GM19372 (cell line): ENCODE results near the gene L3MBTL2.
"Not testable (repeated sequence)": the region's sequence is repeated elsewhere in the genome, so short reads cannot be mapped to it uniquely, and the experiment has no call there.

ENCODE experiments used
- ATAC-seq: cut with Tn5 transposase; IDR thresholded peaks from one replicate; pipeline ENCODE4 v1.9.1; 2021; ENCODE audit warnings: mild to moderate bottlenecking, low read depth, moderate library complexity; ENCODE audit not compliant: unreplicated experiment

L3MBTL2 gene

GRCh38 chr22:41204992-41205900 lies at the start of gene L3MBTL2:
Gene L3MBTL2 (plus strand): TSS chr22:41205312. CDS start chr22:41205363, 51 bp downstream.
- ATAC-seq = peak; percentile 98

- no peak for ATAC-seq
Observed at GRCh38 chr22:41157083-41157482, 48.0 kb upstream of the L3MBTL2 start.

DNA sequence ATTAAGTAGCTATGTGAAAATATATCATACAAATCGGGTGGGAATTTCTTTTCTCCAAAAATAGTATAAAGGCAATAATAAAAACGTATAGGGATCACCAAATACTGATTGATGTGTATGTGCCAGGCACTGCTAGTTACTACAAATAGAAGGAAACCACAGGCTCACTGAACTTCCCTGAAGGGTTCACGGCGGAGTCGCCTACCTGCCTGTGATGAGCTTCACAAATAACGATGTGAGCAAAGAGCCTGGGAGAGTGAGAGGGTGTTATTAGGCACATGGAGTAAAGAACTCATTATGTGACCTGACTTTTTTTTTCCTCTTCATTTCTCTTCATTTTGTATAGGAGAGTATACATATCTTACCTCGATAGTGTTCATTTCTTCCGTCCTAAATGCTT lies 36.0 kb upstream of the L3MBTL2 start:
- no peak for ATAC-seq

DNA sequence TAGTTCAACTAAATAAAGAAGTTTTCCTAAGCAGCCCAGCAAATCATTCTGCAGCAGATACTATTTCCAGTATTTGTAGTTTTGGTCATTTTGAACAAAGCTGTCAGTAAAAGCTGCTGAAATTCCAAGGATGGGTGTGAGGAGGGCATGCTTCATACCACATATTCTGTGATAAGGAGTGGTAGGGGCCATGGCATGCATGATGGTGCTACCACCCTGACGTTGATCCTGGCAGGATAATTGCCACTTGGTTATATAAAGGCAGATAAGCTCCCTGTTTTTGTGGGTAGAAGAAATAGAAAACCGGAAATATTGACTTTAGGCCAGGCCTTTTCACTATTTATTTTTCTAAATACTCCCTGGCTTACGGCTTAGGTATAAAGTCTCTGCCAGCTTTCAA lies 33.1 kb upstream of the L3MBTL2 start:
- no peak for ATAC-seq

DNA sequence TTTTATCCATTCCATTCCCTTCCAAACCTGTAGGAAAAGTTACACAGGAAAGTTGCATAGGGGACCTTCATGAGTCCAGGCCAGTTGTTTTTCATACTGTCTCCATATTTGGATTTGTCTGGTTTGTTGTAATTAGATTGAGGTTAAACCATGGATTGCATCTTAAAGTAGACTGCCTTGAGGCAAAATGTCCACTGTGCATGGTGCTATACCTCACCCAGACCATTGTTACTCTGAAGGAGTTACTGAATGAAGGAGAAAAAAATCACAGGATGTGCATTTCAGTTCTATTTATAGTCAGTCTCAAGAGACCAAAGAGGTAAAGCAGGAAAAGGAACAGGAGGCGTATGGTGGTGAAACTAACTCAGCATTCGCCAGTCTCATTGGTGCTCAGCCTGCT lies 29.6 kb upstream of the L3MBTL2 start:
- no peak for ATAC-seq

DNA sequence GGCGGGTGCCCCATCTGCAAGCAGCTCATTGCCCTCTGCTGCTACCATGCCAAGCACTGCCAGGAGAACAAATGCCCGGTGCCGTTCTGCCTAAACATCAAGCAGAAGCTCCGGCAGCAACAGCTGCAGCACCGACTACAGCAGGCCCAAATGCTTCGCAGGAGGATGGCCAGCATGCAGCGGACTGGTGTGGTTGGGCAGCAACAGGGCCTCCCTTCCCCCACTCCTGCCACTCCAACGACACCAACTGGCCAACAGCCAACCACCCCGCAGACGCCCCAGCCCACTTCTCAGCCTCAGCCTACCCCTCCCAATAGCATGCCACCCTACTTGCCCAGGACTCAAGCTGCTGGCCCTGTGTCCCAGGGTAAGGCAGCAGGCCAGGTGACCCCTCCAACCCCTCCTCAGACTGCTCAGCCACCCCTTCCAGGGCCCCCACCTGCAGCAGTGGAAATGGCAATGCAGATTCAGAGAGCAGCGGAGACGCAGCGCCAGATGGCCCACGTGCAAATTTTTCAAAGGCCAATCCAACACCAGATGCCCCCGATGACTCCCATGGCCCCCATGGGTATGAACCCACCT lies 28.0 kb upstream of the L3MBTL2 start:
- ATAC-seq = no peak

DNA sequence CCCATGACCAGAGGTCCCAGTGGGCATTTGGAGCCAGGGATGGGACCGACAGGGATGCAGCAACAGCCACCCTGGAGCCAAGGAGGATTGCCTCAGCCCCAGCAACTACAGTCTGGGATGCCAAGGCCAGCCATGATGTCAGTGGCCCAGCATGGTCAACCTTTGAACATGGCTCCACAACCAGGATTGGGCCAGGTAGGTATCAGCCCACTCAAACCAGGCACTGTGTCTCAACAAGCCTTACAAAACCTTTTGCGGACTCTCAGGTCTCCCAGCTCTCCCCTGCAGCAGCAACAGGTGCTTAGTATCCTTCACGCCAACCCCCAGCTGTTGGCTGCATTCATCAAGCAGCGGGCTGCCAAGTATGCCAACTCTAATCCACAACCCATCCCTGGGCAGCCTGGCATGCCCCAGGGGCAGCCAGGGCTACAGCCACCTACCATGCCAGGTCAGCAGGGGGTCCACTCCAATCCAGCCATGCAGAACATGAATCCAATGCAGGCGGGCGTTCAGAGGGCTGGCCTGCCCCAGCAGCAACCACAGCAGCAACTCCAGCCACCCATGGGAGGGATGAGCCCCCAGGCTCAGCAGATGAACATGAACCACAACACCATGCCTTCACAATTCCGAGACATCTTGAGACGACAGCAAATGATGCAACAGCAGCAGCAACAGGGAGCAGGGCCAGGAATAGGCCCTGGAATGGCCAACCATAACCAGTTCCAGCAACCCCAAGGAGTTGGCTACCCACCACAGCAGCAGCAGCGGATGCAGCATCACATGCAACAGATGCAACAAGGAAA lies 27.3 kb upstream of the L3MBTL2 start:
- no peak for ATAC-seq

DNA sequence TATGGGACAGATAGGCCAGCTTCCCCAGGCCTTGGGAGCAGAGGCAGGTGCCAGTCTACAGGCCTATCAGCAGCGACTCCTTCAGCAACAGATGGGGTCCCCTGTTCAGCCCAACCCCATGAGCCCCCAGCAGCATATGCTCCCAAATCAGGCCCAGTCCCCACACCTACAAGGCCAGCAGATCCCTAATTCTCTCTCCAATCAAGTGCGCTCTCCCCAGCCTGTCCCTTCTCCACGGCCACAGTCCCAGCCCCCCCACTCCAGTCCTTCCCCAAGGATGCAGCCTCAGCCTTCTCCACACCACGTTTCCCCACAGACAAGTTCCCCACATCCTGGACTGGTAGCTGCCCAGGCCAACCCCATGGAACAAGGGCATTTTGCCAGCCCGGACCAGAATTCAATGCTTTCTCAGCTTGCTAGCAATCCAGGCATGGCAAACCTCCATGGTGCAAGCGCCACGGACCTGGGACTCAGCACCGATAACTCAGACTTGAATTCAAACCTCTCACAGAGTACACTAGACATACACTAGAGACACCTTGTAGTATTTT lies 26.6 kb upstream of the L3MBTL2 start:
- ATAC-seq = no peak

DNA sequence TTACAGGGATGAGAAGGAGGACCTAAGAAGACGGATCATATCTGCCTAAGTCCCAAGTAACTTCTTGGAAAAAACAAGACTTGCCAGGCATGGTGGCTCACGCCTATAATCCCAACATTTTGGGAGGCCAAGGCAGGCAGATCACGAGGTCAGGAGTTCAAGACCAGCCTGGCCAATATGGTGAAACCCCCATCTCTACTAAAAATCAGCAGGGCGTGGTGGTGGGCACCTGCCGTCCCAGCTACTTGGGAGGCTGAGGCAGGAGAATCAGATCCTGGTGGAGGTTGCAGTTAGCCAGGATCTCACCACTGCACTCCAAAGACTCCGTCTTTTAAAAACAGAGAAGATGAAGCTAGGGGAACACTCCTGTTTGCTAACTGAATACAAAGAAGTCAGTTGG lies 24.8 kb upstream of the L3MBTL2 start:
- ATAC-seq = not testable (repeated sequence)

GRCh38 chr22:41180926-41181325 lies 24.2 kb upstream of the L3MBTL2 start:
- no peak for ATAC-seq

- ATAC-seq = no peak
Observed at GRCh38 chr22:41181349-41182241, 23.5 kb upstream of the L3MBTL2 start.

GRCh38 chr22:41184679-41185078 lies 20.4 kb upstream of the L3MBTL2 start:
- ATAC-seq = no peak

DNA sequence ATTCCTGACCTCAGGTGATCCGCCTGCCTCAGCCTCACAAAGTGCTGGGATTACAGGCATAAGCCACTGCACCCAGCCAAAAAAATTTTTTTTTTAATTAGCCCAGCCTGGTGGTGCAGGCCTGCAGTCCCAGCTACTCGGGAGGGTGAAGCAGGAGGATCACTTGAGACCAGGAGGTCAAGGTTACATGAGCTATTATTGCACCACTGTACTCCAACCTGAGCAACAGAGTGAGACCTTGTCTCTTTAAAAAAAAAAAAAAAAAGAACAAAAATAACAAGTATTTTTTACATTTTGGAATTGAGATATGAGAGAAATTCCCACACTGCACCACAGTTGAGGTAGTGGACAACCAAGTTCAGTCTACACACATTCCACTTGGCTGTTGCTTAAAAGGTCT lies 13.6 kb upstream of the L3MBTL2 start:
- no peak for ATAC-seq

GRCh38 chr22:41193829-41194228 lies 11.3 kb upstream of the L3MBTL2 start:
- ATAC-seq = no peak

GRCh38 chr22:41197038-41197972 lies 7.8 kb upstream of the L3MBTL2 start:
- peak; percentile 81 for ATAC-seq

GRCh38 chr22:41198027-41198580 lies 7.0 kb upstream of the L3MBTL2 start:
- no peak for ATAC-seq

GRCh38 chr22:41201141-41201540 lies 4.0 kb upstream of the L3MBTL2 start:
- no peak for ATAC-seq

GRCh38 chr22:41203118-41203517 lies 2.0 kb upstream of the L3MBTL2 start:
- no peak for ATAC-seq

DNA sequence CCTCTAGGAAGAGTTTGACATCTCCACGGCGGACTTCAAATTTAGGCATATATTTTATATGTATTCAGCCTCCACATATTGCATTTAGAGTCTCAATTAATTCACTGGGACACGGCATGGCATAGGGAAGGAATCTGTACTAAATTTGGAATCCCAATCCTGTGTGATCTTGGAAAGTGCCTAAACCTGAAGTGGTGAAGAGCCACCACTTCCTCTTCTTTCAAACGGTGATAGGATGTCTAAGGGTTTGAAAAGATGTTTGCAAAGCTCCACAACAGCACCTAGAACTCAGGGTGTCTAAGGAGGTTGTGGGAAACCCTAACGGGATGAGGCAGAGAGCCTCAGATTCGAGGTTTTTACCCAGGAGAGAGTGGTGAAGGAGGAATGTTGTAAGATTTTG lies 1.0 kb upstream of the L3MBTL2 start:
- ATAC-seq = no peak
